GM12864 (cell line): ENCODE results near the gene DSTYK.

Experiments
- DNase-seq: peaks from one replicate; pipeline ENCODE4 v3.0.0-alpha.2; 2011; ENCODE audit warnings: low read depth
- H3K4me3 ChIP-seq: 2 replicates; pipeline ENCODE4 v1.5.1; 2011; ENCODE audit warnings: mild to moderate bottlenecking, low read depth, low read length, control low read depth
- CTCF ChIP-seq: IDR thresholded peaks from 2 replicates; pipeline ENCODE4 v1.5.1; 2011; ENCODE audit warnings: low read depth, mild to moderate bottlenecking, moderate library complexity, low read length, control low read depth, inconsistent platforms; ENCODE audit errors: missing control alignments

DSTYK gene

DNA sequence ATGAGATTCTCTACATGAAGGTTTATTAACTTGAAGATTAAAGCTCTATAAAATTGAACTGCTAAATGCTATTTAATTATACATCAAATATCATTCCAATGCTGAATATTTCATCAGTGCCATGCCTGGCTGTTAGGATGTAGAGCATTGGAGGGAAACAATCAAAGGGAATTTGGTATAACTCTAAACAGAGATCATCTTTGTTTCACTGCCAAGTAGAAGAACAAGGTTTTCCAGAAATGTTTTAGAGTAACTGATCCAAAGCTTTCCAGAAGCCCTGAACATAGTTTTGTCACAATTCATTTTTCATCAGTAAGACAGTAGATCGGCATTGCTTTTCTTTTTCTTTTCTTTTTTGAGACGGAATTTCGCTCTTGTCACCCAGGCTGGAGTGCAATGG lies 5.9 kb upstream of the DSTYK start:
- no peak for TF ChIP-seq CTCF

GRCh38 chr1:205216588-205216987 lies 5.1 kb upstream of the DSTYK start:
- DNase-seq: no peak
- H3K4me3 ChIP-seq: no peak overlapping the region
- TF ChIP-seq CTCF: no peak

More for the DNA sequence above, 5.9 kb upstream of the DSTYK start:
- H3K4me3 ChIP-seq: no peak overlapping the region
- DNase-seq: no peak

- no peak for TF ChIP-seq CTCF
- DNase-seq: no peak
- no peak overlapping the region for H3K4me3 ChIP-seq
Observed at GRCh38 chr1:205214756-205215155, 3.3 kb upstream of the DSTYK start.

- DNase-seq: peak; percentile 19
- TF ChIP-seq CTCF: no peak
- H3K4me3 ChIP-seq: peak overlapping the region; percentile 98
Observed at GRCh38 chr1:205211839-205212536, 486 bp upstream of the DSTYK start.

DNA sequence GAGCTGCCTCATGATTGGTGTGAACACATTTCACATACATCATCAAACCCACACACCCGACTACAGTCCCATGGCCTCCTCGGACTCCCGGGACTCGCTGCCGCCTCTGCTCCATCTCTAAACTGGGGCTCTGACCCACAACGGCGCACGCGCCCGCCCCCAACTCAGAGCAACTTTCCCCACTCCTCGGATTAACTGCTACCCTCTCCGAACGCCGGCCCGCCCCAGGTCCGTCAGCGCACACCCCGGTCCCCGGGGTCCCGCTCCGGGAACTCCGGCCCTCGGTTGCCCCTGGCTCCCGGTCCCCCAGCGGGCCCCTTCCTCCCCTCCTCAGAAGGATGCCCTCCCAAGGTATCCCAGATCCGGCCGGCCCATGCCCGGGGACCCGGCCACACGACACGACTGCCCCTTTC lies 740 bp downstream of the DSTYK start:
- no peak for DNase-seq
- no peak for TF ChIP-seq CTCF
- H3K4me3 ChIP-seq: peak overlapping the region; percentile 98

GRCh38 chr1:205208811-205209210 lies 2.7 kb downstream of the DSTYK start:
- no peak for DNase-seq
- no peak for TF ChIP-seq CTCF
- no peak overlapping the region for H3K4me3 ChIP-seq

GRCh38 chr1:205205055-205205454 lies 6.4 kb downstream of the DSTYK start:
- no peak overlapping the region for H3K4me3 ChIP-seq
- DNase-seq: no peak
- TF ChIP-seq CTCF: no peak
